Measurements from ENCODE around the gene C2CD2L.
A peak's percentile ranks its signal among the peaks of the same experiment; 100 is the strongest.

DNA sequence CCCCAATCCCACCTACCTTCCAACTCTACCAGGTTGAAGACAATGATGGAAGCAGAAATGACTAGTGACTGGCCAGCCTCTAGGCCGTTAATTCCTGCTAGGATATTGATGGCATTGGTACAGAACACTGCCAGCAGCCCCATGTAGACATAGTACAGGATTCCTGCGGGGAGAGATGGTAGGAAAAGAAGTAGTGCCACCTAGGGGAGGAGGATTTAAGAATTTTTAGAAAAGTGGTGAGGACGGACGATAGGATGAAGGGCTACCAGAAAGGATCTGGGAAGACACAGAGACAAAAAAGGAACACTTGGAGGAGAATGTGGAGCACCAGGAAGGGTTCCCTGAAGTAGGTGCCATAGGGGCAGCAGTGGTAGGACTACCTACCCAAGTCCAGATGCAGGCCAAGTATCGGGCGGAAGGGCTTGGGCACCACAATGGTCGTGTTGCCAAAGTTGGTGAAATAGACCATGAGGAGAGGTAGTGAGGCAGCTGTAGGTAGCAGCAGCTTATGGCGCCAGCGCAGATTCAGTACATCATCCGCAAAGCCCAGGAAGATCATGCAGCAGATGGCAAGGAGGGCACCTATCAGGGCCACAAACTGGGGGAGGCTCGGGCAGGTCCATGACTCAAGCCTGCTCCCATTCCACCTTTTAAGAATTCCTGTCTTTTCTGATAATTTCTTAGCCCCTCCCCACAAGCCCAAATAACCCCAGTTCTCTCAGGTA, 6.7 kb upstream of the C2CD2L start:
- TF ChIP-seq, protein P1, sequence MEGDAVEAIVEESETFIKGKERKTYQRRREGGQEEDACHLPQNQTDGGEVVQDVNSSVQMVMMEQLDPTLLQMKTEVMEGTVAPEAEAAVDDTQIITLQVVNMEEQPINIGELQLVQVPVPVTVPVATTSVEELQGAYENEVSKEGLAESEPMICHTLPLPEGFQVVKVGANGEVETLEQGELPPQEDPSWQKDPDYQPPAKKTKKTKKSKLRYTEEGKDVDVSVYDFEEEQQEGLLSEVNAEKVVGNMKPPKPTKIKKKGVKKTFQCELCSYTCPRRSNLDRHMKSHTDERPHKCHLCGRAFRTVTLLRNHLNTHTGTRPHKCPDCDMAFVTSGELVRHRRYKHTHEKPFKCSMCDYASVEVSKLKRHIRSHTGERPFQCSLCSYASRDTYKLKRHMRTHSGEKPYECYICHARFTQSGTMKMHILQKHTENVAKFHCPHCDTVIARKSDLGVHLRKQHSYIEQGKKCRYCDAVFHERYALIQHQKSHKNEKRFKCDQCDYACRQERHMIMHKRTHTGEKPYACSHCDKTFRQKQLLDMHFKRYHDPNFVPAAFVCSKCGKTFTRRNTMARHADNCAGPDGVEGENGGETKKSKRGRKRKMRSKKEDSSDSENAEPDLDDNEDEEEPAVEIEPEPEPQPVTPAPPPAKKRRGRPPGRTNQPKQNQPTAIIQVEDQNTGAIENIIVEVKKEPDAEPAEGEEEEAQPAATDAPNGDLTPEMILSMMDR (IDR thresholded peaks at IDR 0.05; ENCODE audit: insufficient read depth, low read depth, low read length): peak; percentile 44
- TF ChIP-seq EZH2 (IDR thresholded peaks at IDR 0.05; ENCODE audit: insufficient read depth, low read length): no peak

Data from astrocyte (in vitro differentiated cells and primary cell).